CD4-positive, alpha-beta T cell treated with Interleukin-4 for 1 hour (primary cell): ENCODE results near the gene ZDBF2.
A peak's percentile ranks its signal among the peaks of the same experiment; 100 is the strongest.
"Not testable (repeated sequence)": the region's sequence is repeated elsewhere in the genome, so short reads cannot be mapped to it uniquely, and the experiment has no call there.

ENCODE experiments used
- DNase-seq, 2 donors: peaks; one replicate each; pipeline ENCODE4 v3.0.0-alpha.2; 2020 to 2022

The ZDBF2 gene

DNA sequence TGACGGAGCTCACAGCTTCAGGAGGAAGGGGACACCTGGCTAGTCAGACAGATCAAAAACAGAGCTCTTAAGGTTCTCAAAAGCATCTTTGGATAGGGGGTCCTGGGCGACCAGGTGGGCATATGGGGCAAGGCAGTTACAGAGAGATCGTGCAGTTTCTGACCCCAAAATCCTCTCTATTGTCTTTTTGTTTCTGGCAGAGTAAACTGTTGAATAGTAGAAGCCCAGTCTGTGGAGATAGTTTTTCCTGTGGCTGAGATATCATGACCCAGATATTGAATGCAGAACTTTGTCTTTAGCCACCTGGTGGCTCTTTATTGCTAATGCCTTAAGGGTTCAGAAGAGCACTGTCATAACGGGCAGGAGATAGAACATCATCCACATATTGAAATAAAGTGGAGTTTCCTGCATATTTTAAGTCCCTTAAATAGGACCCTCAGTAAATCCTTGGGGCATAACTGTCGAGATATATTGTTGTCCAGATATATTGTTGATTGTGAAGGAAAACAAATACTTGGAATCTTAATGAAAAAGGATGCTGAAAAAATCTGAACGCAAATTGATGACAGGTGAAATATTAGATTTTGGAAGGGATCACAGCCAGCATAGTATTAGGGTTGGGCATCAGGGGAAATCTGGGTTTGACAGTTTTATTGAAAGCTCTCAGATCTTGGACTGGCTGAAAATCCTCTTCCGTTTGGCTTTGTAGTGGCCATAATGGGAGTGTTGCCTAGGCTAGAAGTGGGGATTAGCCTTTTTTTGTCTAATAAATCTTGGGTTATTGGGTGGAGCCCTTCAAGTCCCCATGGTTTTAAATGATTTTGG, 14.1 kb upstream of the ZDBF2 start:
- DNase-seq, result no peak

GRCh38 chr2:206263959-206264603, 10.4 kb upstream of the ZDBF2 start:
- no peak for DNase-seq

- no peak for DNase-seq
These were observed 8.0 kb upstream of the ZDBF2 start for GRCh38 chr2:206266130-206267125.

DNA sequence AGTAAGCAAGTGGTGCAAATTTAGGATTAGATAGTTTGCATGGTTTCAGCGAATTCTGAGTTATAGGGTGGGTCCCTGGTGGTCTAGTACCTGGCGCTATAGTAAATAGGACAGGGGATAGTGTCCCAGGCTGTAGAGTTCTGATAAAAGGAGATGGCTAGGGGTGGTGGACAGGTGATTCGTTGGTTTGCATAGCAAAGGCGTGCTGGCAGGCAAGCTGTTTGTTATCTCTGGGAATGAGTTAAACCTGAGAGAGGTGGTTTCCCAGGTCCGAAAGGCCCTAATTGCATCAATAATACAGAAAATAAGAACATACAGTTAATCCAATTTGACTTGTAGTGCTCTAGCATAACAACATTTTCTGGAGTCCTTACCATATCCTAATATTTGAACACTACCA, 6.9 kb upstream of the ZDBF2 start:
- DNase-seq, result no peak

DNA sequence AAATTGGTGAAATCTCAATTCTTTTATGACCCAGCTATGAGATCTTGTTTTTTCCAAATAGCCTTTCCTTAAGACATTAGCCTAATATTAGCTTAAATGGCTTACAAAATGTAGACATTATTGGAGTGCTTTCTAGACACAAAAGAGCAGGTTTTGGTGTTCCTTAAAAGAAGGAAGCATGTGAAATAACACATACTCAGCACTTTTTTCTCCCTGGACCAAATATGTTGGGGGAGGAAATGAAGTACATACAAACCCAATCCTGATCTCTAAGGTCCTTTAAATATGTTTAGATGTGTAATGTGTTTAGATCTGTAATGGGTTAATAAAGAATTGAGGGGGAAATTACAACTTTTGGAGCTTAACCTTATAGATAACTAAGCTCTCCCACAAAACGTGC, 3.4 kb upstream of the ZDBF2 start:
- DNase-seq, result no peak

- no peak for DNase-seq
These were observed 558 bp upstream of the ZDBF2 start for GRCh38 chr2:206273905-206274304.

GRCh38 chr2:206275312-206276055, 1.0 kb downstream of the ZDBF2 start:
- DNase-seq, result peak; percentile 33 to 38

DNA sequence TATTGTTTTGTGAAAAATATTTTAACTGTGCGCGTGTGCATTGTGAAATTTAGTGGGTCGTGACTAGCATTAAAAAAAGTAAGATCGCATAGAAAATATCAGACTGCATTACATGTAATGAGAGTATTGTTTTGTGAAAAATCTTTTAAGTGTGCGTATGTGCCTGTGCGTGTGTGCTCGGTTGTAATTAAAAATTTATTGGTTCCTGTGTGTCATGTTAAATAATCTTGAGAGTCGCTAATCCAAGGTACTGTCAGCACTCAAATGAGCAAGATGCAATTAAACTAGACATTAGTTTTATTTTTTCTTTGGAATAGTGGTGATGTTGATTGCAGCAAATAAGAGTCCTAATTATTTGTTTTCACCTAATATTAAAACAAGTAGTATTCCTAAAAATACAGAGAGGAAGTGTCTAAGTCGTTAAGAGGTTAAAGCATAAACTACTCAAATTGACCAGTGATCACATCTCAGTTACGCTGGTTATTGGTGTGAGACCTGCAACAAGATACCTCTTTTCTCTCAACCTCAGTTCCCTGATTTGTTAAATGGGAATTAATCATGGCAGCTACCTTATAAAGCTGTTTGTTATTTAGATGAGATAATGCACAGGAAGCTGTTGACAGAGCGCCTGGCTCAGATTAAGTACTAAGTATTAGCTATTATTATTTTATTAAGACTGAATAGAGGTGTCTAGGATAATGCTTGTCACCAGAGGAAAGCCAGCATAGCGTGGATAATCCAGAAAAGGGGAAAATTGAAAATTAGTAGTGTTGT, 1.9 kb downstream of the ZDBF2 start:
- no peak for DNase-seq

DNA sequence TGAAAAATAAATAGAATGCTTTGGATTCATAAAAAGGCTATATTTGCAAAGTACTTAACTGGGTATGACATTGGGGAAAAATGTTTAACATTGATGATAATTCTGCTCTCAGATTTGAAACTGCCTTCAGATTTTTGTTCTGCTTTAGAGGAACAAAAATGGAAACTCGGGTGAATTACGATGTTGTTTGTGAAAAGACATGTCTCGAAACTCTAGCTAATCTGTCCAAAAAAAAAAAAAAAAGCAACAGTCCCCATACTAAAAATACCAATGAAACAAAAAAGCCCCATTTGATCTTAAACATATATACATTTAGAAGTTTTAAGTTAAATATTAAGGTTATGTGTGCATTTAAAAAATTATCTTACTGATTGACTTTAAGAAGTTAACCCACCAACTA, 3.0 kb downstream of the ZDBF2 start:
- no peak for DNase-seq

DNA sequence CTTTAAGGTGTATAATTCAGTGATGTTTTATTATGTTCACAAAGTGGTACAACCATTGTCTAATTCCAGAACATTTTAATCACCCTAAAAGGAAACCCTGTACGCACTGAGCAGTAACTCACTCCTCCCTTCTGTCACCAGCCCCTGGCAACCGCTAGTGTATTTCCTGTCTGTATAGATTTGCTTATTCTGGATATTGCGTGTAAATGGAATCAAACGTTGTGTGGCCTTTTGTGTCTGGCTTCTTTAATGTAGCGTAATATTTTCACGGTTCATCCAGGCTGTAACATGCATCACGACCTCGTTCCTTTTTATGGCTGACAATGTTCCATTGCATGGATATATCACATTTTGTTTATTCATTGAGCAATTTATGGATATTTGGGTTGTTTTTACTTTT, 8.3 kb downstream of the ZDBF2 start:
- DNase-seq, result no peak

DNA sequence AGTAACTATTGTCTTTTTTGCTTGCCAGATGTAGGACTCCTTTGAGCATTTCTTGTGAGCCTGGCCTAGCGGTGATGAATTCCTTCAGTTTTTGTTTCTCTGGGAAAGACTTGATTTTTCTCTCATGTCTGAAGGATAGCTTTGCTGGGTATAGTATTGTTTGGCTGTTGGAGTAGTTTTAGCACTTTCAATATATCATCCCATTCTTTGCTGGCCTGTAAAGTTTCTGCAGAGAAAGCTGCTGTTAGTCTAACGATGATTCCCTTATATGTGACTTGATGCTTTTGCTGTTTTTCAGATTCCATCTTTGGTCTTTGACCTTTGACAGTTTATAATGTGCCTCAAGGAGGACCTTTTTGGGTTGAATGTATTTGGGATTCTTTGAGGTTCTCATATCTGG, 12.7 kb downstream of the ZDBF2 start:
- no peak for DNase-seq

GRCh38 chr2:206289391-206289790, 14.9 kb downstream of the ZDBF2 start:
- no peak for DNase-seq

DNA sequence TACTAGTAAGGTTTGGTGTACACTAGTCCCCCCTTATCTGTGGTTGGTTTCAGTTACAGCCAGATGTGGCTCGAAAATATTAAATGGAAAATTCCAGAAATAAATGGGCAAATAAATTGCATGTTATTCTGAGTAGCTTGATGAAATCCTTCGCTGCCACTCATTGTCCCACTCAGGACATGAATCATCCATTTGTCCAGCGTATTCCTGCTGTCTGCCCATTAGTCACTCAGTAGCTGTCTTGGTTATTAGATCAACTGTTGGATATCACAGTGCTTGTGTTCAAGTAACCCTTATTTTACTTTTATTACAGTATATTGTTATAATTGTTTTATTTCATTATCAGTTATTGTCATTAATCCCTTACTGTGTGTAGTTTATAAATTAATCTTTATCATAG, 21.7 kb downstream of the ZDBF2 start:
- DNase-seq, result no peak

DNA sequence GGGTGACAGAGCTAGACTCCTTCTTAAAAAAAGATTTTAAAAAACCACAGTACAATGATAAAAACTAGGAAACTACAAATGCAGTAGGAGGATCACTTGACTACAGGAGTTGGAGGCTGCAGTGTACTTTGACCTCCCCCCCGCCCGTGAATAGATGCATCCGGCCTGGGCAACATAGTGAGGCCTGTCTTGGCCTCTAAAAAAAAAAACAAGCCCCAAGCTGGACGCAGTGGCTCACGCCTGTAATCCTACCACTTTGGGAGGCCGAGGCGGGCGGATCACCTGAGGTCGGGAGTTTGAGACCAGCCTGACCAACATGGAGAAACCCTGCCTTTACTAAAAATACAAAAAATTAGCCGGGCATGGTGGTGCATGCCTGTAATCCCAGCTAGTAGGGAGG, 25.1 kb downstream of the ZDBF2 start:
- not testable (repeated sequence) for DNase-seq

DNA sequence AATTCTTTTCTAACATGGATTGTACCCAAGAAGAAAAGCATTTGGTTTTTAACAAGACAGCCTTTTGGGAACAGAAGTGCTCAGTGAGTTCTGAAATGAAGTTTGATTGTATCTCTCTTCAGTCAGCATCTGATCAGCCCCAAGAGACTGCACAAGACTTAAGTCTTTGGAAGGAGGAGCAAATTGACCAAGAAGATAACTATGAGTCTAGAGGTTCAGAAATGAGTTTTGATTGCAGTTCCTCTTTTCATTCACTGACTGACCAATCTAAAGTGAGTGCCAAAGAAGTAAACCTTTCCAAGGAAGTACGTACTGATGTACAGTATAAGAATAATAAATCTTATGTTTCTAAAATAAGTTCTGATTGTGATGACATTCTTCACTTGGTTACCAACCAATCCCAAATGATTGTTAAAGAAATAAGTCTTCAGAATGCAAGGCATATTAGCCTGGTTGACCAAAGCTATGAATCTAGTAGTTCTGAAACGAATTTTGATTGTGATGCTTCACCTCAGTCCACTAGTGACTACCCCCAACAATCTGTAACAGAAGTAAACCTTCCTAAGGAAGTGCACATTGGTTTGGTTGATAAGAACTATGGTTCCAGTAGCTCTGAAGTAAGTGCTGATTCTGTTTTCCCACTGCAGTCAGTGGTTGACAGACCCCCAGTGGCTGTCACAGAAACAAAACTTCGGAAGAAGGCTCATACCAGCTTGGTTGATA, 31.2 kb downstream of the ZDBF2 start:
- no peak for DNase-seq

DNA sequence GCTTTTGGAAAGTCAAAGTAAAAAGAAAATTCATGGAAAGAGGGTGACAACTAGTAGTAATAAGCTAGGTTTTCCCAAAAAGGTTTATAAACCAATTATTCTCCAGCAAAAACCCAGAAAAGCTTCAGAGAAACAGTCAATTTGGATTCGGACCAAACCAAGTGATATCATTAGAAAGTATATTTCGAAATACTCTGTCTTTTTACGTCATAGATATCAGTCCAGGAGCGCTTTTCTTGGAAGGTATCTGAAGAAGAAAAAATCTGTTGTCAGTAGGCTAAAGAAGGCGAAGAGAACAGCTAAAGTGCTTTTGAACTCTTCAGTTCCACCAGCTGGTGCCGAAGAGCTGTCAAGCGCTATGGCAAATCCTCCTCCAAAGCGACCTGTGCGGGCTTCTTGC, 36.6 kb downstream of the ZDBF2 start:
- no peak for DNase-seq

GRCh38 chr2:206316141-206316540, 41.7 kb downstream of the ZDBF2 start:
- DNase-seq, result no peak

DNA sequence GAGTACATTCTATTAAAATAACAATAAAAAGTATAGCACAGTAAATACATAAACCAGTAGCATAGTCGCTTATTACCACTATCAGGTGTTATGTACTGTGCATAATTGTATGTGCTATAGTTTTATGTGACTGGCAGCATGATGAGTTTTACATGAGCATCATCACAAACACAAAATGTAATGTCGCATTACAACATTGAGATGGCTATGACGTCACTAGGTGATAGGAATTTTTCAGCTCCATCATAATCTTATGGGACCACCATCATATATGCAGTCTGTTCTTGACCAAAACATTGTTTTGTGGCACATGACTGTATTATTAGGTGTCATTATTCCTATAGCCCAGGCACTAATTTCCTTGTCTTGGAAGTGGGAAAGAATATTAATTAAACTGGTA, 48.6 kb downstream of the ZDBF2 start:
- DNase-seq, result no peak

- DNase-seq, result no peak
These were observed 49.0 kb downstream of the ZDBF2 start for GRCh38 chr2:206323486-206323885.

DNA sequence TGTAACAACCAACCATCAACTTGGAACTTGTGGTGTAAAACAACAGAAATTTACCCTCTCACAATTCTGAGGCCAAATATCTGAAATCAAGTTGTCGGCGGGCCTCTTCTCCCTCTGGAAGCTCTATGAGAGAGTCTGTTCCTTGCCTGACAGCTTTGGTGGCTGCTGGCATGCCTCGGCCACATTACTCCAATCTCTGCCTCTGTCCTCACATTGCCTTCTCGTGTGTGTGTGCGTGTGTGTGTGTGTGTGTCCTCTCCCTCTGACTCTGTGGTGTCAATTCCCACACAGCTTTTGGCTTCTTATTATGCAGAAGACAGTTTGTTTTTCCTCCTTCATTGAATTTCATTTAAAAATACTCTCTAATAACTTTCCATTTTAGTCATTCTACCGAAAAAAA, 50.4 kb downstream of the ZDBF2 start:
- DNase-seq, result no peak

DNA sequence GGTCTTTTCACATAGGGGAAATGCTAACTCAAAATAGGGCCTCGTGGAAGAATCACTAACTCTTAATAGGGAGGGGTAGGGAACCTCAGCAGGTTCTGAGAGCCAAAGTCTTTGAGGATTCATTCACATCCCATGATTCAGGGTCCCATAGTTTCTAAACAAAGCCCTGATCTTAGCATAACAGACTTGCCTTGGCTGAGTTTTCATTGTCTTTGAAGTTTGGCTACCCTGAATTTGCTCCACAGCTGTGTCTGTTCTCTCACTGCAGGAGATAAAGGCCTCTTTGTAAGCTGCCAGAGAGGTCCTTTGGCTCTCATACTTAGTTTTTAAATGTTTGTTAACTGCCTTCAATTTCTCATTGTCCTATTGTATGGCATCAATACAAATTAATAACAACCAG, 54.5 kb downstream of the ZDBF2 start:
- DNase-seq, result no peak
